Ascending aorta (tissue), 2 donors: Measurements from ENCODE around the gene BTN2A1. TPM values are rescaled to one million over a fixed set of nuclear protein-coding genes. Genes with fewer than 3 reads are reported as not detected.

Experiments
- DNase-seq, 2 donors: peaks; one replicate each; pipeline ENCODE4 v3.0.0-alpha.2; 2019; ENCODE audit warnings: low spot score in 2 of 2
- H3K27ac ChIP-seq, 2 donors: fragments of 200-600 bp; sonication (generic); one replicate each; pipeline ENCODE4 v1.5.1; 2016 to 2017; ENCODE audit warnings: mild to moderate bottlenecking in 1 of 2
- H3K27me3 ChIP-seq: fragments of 200-600 bp; sonication (generic); one replicate; pipeline ENCODE4 v1.5.1; 2017
- H3K36me3 ChIP-seq, 2 donors: fragments of 200-600 bp; sonication (generic); one replicate each; pipeline ENCODE4 v1.5.1; 2016
- H3K4me1 ChIP-seq, 2 donors: fragments of 200-600 bp; sonication (generic); one replicate each; pipeline ENCODE4 v1.5.1; 2016 to 2017; ENCODE audit warnings: mild to moderate bottlenecking in 1 of 2
- H3K4me3 ChIP-seq, 2 donors: fragments of 200-600 bp; sonication (generic); one replicate each; pipeline ENCODE4 v1.5.1; 2016 to 2017; ENCODE audit warnings: mild to moderate bottlenecking in 1 of 2
- H3K9me3 ChIP-seq, 2 donors: fragments of 200-600 bp; sonication (generic); one replicate each; pipeline ENCODE4 v1.5.1; 2016
- intact Hi-C: fragments of 100-400 bp; cut with DNase I; formaldehyde crosslinking; loops from one replicate; pipeline ENCODE4 v1.15.1; 2023
- total RNA-seq: library from RNA; depleted of rRNA; stranded (reverse); fragments of >200 nt; gene quantifications from one replicate; pipeline ENCODE4 v1.1.0, GENCODE V29; 2016
- TF ChIP-seq, protein P1 (sequence below), 3 experiments: fragments of 200-600 bp in 2 of 3; fragments of 450-650 bp in 1 of 3; sonication (generic) in 2 of 3; IDR thresholded peaks; one replicate each; pipeline ENCODE4 v1.5.1; 2016 to 2019; ENCODE audit warnings: antibody characterized with exemption in 3 of 3, mild to moderate bottlenecking in 1 of 3, moderate library complexity in 1 of 3

The BTN2A1 gene
- total RNA-seq, 1 donor from 2014 or later, result 8.3 TPM

DNA sequence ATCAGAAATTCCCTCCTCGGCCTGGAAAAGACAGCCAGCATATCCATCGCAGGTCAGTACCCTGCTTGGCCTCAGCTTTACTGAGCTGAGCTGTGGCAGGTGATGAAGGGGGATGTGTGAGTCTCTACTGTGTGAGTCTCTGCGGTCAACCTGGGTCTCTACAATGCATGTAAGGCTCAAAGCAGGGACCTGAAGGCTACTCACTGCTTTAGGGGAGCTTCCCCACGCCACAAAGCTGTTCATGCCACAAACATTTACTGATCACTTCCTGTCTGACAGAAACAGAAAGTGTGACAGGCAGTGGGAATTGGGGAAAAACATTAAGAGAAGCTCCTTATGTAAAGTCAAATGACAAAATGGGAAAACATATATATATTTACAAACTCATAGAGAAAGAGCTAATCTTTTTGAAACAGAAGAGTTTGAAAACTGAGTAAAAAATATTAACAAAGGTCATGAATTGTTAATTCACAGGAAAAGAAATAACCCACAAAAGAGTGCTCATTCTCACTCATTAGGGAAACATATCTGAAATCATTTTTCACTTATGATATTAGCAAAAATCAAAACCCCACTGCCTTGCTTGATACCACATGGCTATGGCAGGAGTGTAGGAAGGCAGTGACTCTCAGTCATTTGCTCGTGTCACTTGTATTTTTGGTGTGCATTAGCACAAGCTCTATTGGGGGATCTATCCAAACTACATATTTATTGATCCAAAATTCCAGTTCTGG lies 11.7 kb upstream of the BTN2A1 start:
- Histone ChIP-seq H3K9me3 (no peaks in the 10 kb centered on the region), H3K36me3 (peaks cover 0 to 4% of the 10 kb centered on the region in 2 donors), H3K27ac (no peak overlapping the region), H3K4me1 (peaks cover 0 to under 1% of the 10 kb centered on the region in 2 donors), H3K27me3 (no peaks in the 10 kb centered on the region), H3K4me3 (no peak overlapping the region)
- TF ChIP-seq, protein P1, sequence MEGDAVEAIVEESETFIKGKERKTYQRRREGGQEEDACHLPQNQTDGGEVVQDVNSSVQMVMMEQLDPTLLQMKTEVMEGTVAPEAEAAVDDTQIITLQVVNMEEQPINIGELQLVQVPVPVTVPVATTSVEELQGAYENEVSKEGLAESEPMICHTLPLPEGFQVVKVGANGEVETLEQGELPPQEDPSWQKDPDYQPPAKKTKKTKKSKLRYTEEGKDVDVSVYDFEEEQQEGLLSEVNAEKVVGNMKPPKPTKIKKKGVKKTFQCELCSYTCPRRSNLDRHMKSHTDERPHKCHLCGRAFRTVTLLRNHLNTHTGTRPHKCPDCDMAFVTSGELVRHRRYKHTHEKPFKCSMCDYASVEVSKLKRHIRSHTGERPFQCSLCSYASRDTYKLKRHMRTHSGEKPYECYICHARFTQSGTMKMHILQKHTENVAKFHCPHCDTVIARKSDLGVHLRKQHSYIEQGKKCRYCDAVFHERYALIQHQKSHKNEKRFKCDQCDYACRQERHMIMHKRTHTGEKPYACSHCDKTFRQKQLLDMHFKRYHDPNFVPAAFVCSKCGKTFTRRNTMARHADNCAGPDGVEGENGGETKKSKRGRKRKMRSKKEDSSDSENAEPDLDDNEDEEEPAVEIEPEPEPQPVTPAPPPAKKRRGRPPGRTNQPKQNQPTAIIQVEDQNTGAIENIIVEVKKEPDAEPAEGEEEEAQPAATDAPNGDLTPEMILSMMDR (IDR thresholded peaks at IDR 0.05), result no peak
- DNase-seq, result no peak
- intact Hi-C loops, result no loop called here

DNA sequence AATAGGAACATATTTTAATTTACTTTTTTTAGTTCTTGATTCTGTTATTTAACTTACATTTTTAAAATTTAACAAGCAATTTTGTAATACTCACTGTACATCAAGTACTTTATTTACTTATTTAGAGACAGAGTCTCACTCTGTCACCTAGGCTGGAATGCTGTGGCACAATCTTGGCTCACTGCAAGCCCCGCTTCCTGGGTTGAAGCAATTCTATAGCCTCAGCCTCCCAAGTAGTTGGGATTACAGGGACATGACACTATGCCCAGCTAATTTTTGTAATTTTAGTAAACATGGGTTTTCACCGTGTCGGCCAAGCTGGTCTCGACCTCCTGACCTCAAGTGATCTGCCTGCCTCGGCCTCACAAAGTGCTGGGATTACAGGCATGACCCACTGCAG lies 10.5 kb upstream of the BTN2A1 start:
- Histone ChIP-seq H3K4me3 (no peak overlapping the region), H3K27ac (no peak overlapping the region), H3K4me1 (no peaks in the 10 kb centered on the region), H3K27me3 (no peaks in the 10 kb centered on the region), H3K36me3 (peaks cover 0 to 4% of the 10 kb centered on the region in 2 donors), H3K9me3 (no peaks in the 10 kb centered on the region)
- intact Hi-C loops, result no loop called here
- DNase-seq, result no peak
- TF ChIP-seq, protein P1 (IDR thresholded peaks at IDR 0.05), result no peak

DNA sequence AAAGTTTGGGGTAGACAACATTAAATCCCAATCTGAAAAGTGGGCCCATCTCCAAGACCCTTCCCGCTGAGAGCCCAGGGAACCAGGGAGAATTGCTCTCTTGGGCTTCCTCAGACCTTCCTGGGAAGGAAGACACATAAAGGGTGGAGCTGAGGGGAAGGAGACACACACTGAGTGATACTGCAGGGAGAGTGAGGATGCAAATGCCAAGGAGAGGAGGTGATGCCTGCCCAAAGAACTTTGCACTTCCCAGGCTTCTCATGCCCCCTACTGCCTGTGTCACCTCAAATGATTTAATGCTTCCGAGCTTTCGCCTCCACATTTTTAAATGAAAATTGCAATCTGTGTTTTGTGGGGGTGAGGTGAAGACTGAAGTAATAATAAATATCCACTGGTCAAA lies 7.5 kb upstream of the BTN2A1 start:
- TF ChIP-seq, protein P1 (IDR thresholded peaks at IDR 0.05), result no peak
- Histone ChIP-seq H3K4me3 (no peak overlapping the region), H3K36me3 (no peaks in the 10 kb centered on the region), H3K9me3 (no peaks in the 10 kb centered on the region), H3K27ac (no peak overlapping the region), H3K4me1 (no peaks in the 10 kb centered on the region), H3K27me3 (no peaks in the 10 kb centered on the region)
- intact Hi-C loops, result no loop called here
- no peak for DNase-seq

DNA sequence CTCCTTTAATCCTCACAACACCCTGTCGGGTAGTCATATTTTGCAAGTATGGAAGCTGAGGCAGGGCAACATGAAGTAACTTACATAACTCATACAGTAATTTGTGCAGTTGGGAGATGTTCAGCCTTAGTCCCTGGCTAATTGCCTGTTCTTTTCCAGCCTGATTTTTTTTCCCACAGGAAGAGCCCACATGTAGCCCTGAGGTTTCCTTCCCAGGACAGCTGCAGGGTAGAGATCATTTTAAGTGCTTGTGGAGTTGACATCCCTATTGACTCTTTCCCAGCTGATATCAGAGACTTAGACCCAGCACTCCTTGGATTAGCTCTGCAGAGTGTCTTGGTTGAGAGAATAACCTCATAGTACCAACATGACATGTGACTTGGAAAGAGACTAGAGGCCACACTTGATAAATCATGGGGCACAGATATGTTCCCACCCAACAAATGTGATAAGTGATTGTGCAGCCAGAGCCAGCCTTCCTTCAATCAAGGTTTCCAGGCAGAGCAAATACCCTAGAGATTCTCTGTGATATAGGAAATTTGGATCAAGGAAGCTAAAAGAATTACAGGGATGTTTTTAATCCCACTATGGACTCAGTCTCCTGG lies 5.0 kb upstream of the BTN2A1 start:
- H3K27me3 ChIP-seq, result no peaks in the 10 kb centered on the region
- no peak overlapping the region for H3K27ac ChIP-seq
- no peaks in the 10 kb centered on the region for H3K36me3 ChIP-seq
- intact Hi-C loops, result no loop called here
- H3K9me3 ChIP-seq, result no peaks in the 10 kb centered on the region
- H3K4me3 ChIP-seq, result no peak overlapping the region
- no peak for DNase-seq
- TF ChIP-seq, protein P1 (IDR thresholded peaks at IDR 0.05), result no peak
- H3K4me1 ChIP-seq, result peaks cover 4 to 8% of the 10 kb centered on the region in 2 donors

DNA sequence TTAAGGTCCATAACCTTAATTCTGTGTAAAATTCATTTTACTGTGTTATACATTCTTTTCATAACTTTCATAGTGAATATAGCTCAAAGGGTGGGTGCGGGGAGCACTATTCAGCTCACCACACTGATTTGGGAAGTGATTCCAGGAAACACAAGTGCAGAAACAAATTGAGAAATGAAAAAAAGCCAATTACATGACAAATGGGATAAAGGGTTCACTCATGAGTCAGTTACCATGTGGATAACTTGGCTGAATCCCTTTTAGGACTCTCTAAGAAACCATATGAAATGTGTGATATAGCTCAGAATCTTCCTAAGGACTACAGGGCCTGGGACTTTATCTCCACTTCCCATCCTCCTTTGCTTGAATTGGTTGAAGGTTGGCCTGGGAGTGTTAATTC lies 3.1 kb upstream of the BTN2A1 start:
- intact Hi-C loops, result no loop called here
- Histone ChIP-seq H3K27ac (no peak overlapping the region), H3K4me1 (peaks cover 4 to 15% of the 10 kb centered on the region in 2 donors), H3K27me3 (no peaks in the 10 kb centered on the region), H3K4me3 (no peak overlapping the region), H3K36me3 (peaks cover 0 to 2% of the 10 kb centered on the region in 2 donors), H3K9me3 (no peaks in the 10 kb centered on the region)
- TF ChIP-seq, protein P1 (IDR thresholded peaks at IDR 0.05), result no peak
- no peak for DNase-seq
